HepG2 (cell line): ENCODE results near the gene SNRNP48. TPM values are rescaled to one million over a fixed set of nuclear protein-coding genes. Genes with fewer than 3 reads are reported as not detected.

ENCODE experiments used
- ATAC-seq: fragments of 200-7000 bp; cut with Tn5 transposase; 3 replicates; pipeline ENCODE4 v1.9.1; 2020; ENCODE audit warnings: mild to moderate bottlenecking, moderate library complexity
- BruUV-seq: library from RNA; stranded (reverse); fragments of 400-500 nt; replicated peaks from 2 replicates; lab custom pipeline; 2021; lab: Mats Ljungman, UMichigan
- CTCF ChIA-PET: fragments of 300-600 bp; formaldehyde crosslinking; extraction: SDS; loops from one replicate; lab custom pipeline; 2021; ENCODE audit warnings: low total read pairs, inconsistent platforms, low intra/inter-chr PET ratio; lab: Yijun Ruan, JAX
- POLR2A ChIA-PET: fragments of 350-600 bp; sonication (Branson Sonifier 250); formaldehyde crosslinking; loops from one replicate; lab custom pipeline; 2020; ENCODE audit warnings: antibody characterized with exemption, inconsistent platforms; lab: Yijun Ruan, JAX
- DNase-seq: peaks from one replicate; pipeline ENCODE4 v3.0.0-alpha.2; 2015; ENCODE audit warnings: low spot score
- FAIRE-seq: peaks from 3 replicates; lab custom pipeline; 2011; peaks lifted over from hg19 to GRCh38; lab: Jason Lieb, UNC
- H2AFZ ChIP-seq: one replicate; pipeline ENCODE4 v1.6.1; 2011; ENCODE audit warnings: low read length, inconsistent platforms
- H3K27ac ChIP-seq: fragments of 300-600 bp; 3 replicates; pipeline ENCODE4 v1.8.0; 2011; ENCODE audit warnings: mixed run types, mild to moderate bottlenecking, mixed read lengths, low read length, inconsistent platforms; ENCODE audit not compliant: insufficient read depth; ENCODE audit errors: extremely low read length
- H3K27me3 ChIP-seq, 2 experiments: fragments of 200-600 bp in 1 of 2; 2 replicates in 1 of 2; 3 replicates in 1 of 2; pipeline versions ENCODE4 v1.6.0 to v1.8.0; 2011; ENCODE audit warnings: low read length in 2 of 2, mild to moderate bottlenecking in 2 of 2, moderate library complexity in 2 of 2, inconsistent platforms in 1 of 2; ENCODE audit not compliant: insufficient read depth in 2 of 2, control insufficient read depth in 1 of 2
- H3K36me3 ChIP-seq, 2 experiments: fragments of 200-600 bp in 1 of 2; replicated peaks in 1 of 2; 2 replicates in 1 of 2; 3 replicates in 1 of 2; pipeline versions ENCODE4 v1.5.1 to v1.8.0; 2011; ENCODE audit warnings: low read length in 2 of 2, inconsistent platforms in 1 of 2; ENCODE audit not compliant: insufficient read depth in 2 of 2, control insufficient read depth in 1 of 2
- H3K4me1 ChIP-seq: 2 replicates; pipeline ENCODE4 v1.5.1; 2012; ENCODE audit warnings: low read length, inconsistent platforms; ENCODE audit not compliant: insufficient read depth
- H3K4me2 ChIP-seq: 2 replicates; pipeline ENCODE4 v1.6.0; 2011; ENCODE audit warnings: low read depth, low read length, inconsistent platforms
- H3K4me3 ChIP-seq, 3 experiments: fragments of 200-600 bp in 1 of 3; sonication (generic), shearing (Covaris generic) in 1 of 3; replicated peaks in 1 of 3; 2 replicates each; pipeline ENCODE4 v1.5.1; 2011 to 2016; ENCODE audit warnings: low read length in 3 of 3, inconsistent platforms in 2 of 3, low read depth in 2 of 3, mild to moderate bottlenecking in 2 of 3, control low read depth in 1 of 3, mixed read lengths in 1 of 3; ENCODE audit not compliant: insufficient read depth in 1 of 3
- H3K79me2 ChIP-seq: one replicate; pipeline ENCODE4 v1.6.1; 2011; ENCODE audit warnings: low read length, inconsistent platforms; ENCODE audit not compliant: insufficient read depth
- H3K9ac ChIP-seq: 2 replicates; pipeline ENCODE4 v1.6.0; 2011; ENCODE audit warnings: mild to moderate bottlenecking, low read depth, low read length, inconsistent platforms; ENCODE audit not compliant: insufficient read depth
- H3K9me3 ChIP-seq: 2 replicates; pipeline ENCODE4 v1.5.1; 2012; ENCODE audit warnings: mild to moderate bottlenecking, low read length
- H4K20me1 ChIP-seq: 2 replicates; pipeline ENCODE4 v1.6.0; 2011; ENCODE audit warnings: inconsistent platforms, mild to moderate bottlenecking, low read length, moderate library complexity; ENCODE audit not compliant: insufficient read depth
- HOMEZ ChIP-seq: IDR thresholded peaks from 2 replicates; pipeline ENCODE4 v1.6.1; 2016; ENCODE audit warnings: low read depth
- KLF15 ChIP-seq: sonication (generic); formaldehyde crosslinking; IDR thresholded peaks from 2 replicates; pipeline ENCODE4 v1.8.1; 2023; ENCODE audit warnings: borderline replicate concordance, mild to moderate bottlenecking, inconsistent platforms, missing genetic modification reagents, mixed read lengths
- LCORL ChIP-seq, 2 experiments: fragments of 450-650 bp in 1 of 2; sonication (generic) in 1 of 2; formaldehyde crosslinking in 1 of 2; IDR thresholded peaks; 2 replicates each; pipeline versions ENCODE4 v1.5.0 to v1.6.1; 2017 to 2020; ENCODE audit warnings: antibody characterized with exemption in 1 of 2, missing genetic modification reagents in 1 of 2
- MBD4 ChIP-seq: IDR thresholded peaks from 2 replicates; pipeline ENCODE4 v1.6.1; 2012; ENCODE audit warnings: low read length, inconsistent platforms, borderline replicate concordance
- MED1 ChIP-seq: sonication (generic); formaldehyde crosslinking; IDR thresholded peaks from 2 replicates; pipeline ENCODE4 v1.4.0; 2020; ENCODE audit warnings: missing genetic modification reagents
- NCOR1 ChIP-seq: fragments of 200-600 bp; sonication (generic); IDR thresholded peaks from 2 replicates; pipeline ENCODE4 v1.7.0; 2017; ENCODE audit warnings: antibody characterized with exemption, low read length, borderline replicate concordance
- PRPF4 ChIP-seq: fragments of 200-400 bp; formaldehyde crosslinking; IDR thresholded peaks from 2 replicates; pipeline ENCODE4 v1.6.1; 2016; ENCODE audit warnings: low read length, low read depth; ENCODE audit not compliant: poor library complexity, severe bottlenecking
- REL ChIP-seq: sonication (generic); formaldehyde crosslinking; conservative IDR thresholded peaks from 2 replicates; pipeline ENCODE4 v1.8.0; 2022; ENCODE audit warnings: mild to moderate bottlenecking, missing genetic modification reagents, moderate library complexity
- RELA ChIP-seq: sonication (generic); formaldehyde crosslinking; IDR thresholded peaks from 2 replicates; pipeline ENCODE4 v1.4.0; 2020; ENCODE audit warnings: missing genetic modification reagents
- SIN3A ChIP-seq: IDR thresholded peaks from 2 replicates; pipeline ENCODE4 v1.6.1; 2011; ENCODE audit warnings: low read depth, mild to moderate bottlenecking, control low read depth, low read length, borderline replicate concordance
- SNRNP70 ChIP-seq: fragments of 200-400 bp; formaldehyde crosslinking; IDR thresholded peaks from 2 replicates; pipeline ENCODE4 v1.6.1; 2017; ENCODE audit warnings: mild to moderate bottlenecking, low read depth, low read length, moderate library complexity
- SOX5 ChIP-seq: IDR thresholded peaks from 2 replicates; pipeline ENCODE4 v1.6.1; 2016; ENCODE audit warnings: borderline replicate concordance
- ZFYVE20 ChIP-seq: sonication (generic); formaldehyde crosslinking; IDR thresholded peaks from 2 replicates; pipeline ENCODE4 v1.8.0; 2023; ENCODE audit warnings: low read depth, mild to moderate bottlenecking, moderate library complexity, missing genetic modification reagents, borderline replicate concordance
- WGBS: methylation state at CpG from one replicate; pipeline ENCODE4 v1.1.6; 2017; ENCODE audit warnings: low lambda C conversion rate; 5-methylcytosine and 5-hydroxymethylcytosine counted together
- in situ Hi-C: cut with HindIII; loops from 2 replicates; pipeline ENCODE4 v1.10.0; 2017; ENCODE audit warnings: low pct_unique_long_range_greater_than_20kb; ENCODE audit not compliant: extremely low pct_ligation_motif_present
- intact Hi-C: fragments of 100-400 bp; cut with micrococcal nuclease; formaldehyde crosslinking; loops from one replicate; pipeline ENCODE4 v1.10.0; 2022; ENCODE audit not compliant: unreplicated experiment
- polyA plus RNA-seq, 8 experiments: library from polyadenylated mRNA; depleted of rRNA in 3 of 8; stranded (reverse) in 7 of 8; unstranded in 1 of 8; fragments of >200 nt; fragmentation: Illumina TruSeq in 4 of 8; extraction: Trizol in 4 of 8; gene quantifications; 2 replicates each; pipeline versions ENCODE4 v1.2.1 to v1.2.3, GENCODE V29; 2011 to 2016; ENCODE audit warnings: low read depth in 4 of 8, missing spikeins in 1 of 8, mixed read lengths in 1 of 8; ENCODE audit not compliant: insufficient read depth in 1 of 8
- total RNA-seq, 5 experiments: library from RNA; depleted of rRNA; stranded (reverse); fragments of >200 nt; fragmentation: Illumina TruSeq; extraction: Trizol; gene quantifications; 2 replicates each; pipeline ENCODE4 v1.2.3, GENCODE V29; 2016; ENCODE audit warnings: low read depth in 1 of 5

SNRNP48 gene
- total and polyA plus RNA-seq, 2 of the 13 experiments (the other 11 are each of a cell fraction or from before 2014, with no cell fraction given), result 17.5 to 47.5 TPM

DNA sequence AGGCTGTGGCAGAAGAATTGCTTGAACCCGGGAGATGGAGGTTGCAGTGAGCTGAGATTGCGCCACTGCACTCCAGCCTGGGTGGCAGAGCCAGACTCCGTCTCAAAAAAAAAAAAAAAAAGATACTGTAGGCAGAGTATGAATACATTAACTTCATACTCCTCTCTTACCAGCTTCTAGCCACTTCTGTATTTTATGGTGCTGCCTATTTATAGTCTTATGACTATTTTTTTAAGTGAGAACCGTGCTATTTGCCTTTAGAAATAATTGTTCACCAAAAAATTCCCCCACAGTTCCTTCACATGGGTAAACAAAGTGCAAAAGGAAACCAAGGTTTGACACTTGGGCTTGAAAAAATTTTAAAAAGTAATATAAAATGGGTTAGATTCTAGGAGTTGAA lies 1.5 kb upstream of the SNRNP48 start:
- no peaks in the 10 kb centered on the region for H3K27me3 ChIP-seq
- H3K27ac ChIP-seq, result no peak overlapping the region
- H3K4me2 ChIP-seq, result no peak overlapping the region
- in situ Hi-C loops (no loop called here), intact Hi-C loops (no loop called here)
- WGBS, result 61% methylated on average over 4 of the region's 4 CpGs
- no peak overlapping the region for H2AFZ ChIP-seq
- ChIA-PET POLR2A (interaction anchor here (1.0 to 2.6 kb wide), 2 partner anchors 40 to 47 kb away, joined by 4 to 13 read pairs; partner anchors contain the start of gene DSP), CTCF (no interaction called here)
- peaks cover 36% of the 10 kb centered on the region for H3K79me2 ChIP-seq
- H3K4me3 ChIP-seq, result no peak overlapping the region
- no peak for FAIRE-seq
- H3K4me1 ChIP-seq, result peaks cover 34% of the 10 kb centered on the region
- H3K9me3 ChIP-seq, result no peaks in the 10 kb centered on the region
- H4K20me1 ChIP-seq, result peaks cover 30% of the 10 kb centered on the region
- no peak for ATAC-seq
- no peak for DNase-seq
- peaks cover 15 to 25% of the 10 kb centered on the region in 2 experiments for H3K36me3 ChIP-seq
- no peak overlapping the region for H3K9ac ChIP-seq
- TF ChIP-seq NCOR1 (no peak), MED1 (CRISPR knock-in tag) (0 out of 2 replicates have a peak, but pooled peaks have one; percentile 14), MBD4 (0 out of 2 replicates have a peak, but pooled peaks have one; percentile 3), ZFYVE20 (CRISPR knock-in tag) (no peak), SOX5 (CRISPR knock-in tag) (no peak), REL (CRISPR knock-in tag) (no peak), LCORL (IDR thresholded peaks at IDR 0.05) (no peak), LCORL (CRISPR knock-in tag; IDR thresholded peaks at IDR 0.05) (no peak), PRPF4 (no peak), RELA (CRISPR knock-in tag) (no peak), HOMEZ (no peak), SIN3A (no peak), KLF15 (CRISPR knock-in tag) (no peak), SNRNP70 (no peak)
- BruUV-seq, result no TSS peak
